Measurements from ENCODE around the gene CPVL.

GRCh38 chr7:29177963-29178600, 31.7 kb upstream of the CPVL start:
- TF ChIP-seq CTCF (IDR thresholded peaks at IDR 0.05) (no peak), EZH2phosphoT487 (IDR thresholded peaks at IDR 0.05) (no peak)

All from neural progenitor cell (in vitro differentiated cells).